Activated CD4-positive, alpha-beta T cell treated with anti-CD3 and anti-CD28 coated beads, Interleukin-2, amount 50 U/mL, for 4 hours (primary cell): ENCODE results near the gene C11orf91.
"Not testable (repeated sequence)": the region's sequence is repeated elsewhere in the genome, so short reads cannot be mapped to it uniquely, and the experiment has no call there.

ENCODE experiments used
- DNase-seq, 2 experiments: peaks; one replicate each; pipeline ENCODE4 v3.0.0-alpha.2; 2020

C11orf91 gene

GRCh38 chr11:33700502-33701271 is at the start of gene C11orf91:
Gene C11orf91, minus strand, starts transcription at chr11:33700826. Its CDS starts 86 bp downstream, at chr11:33700740.
- peak; percentile 91 for DNase-seq

- no peak for DNase-seq
Observed at GRCh38 chr11:33747979-33748378, 47.4 kb upstream of the C11orf91 start.

GRCh38 chr11:33743291-33743690 is 42.7 kb upstream of the C11orf91 start:
- DNase-seq, result no peak

GRCh38 chr11:33742249-33742851 is 41.7 kb upstream of the C11orf91 start:
- no peak for DNase-seq

- DNase-seq, result no peak
Observed at GRCh38 chr11:33741806-33742205, 41.2 kb upstream of the C11orf91 start.

GRCh38 chr11:33737362-33737821 is 36.8 kb upstream of the C11orf91 start:
- DNase-seq, result no peak

- peak; percentile 93 for DNase-seq
Observed at GRCh38 chr11:33736148-33736812, 35.7 kb upstream of the C11orf91 start, which contains the start of gene CD59. Gene CD59, minus strand, starts transcription at chr11:33736423. Its CDS starts 13,978 bp downstream, at chr11:33722445.

GRCh38 chr11:33735271-33736147 is 34.9 kb upstream of the C11orf91 start:
- peak; percentile 11 to 28 for DNase-seq

- DNase-seq, result no peak
Observed at GRCh38 chr11:33734441-33735270, 34.0 kb upstream of the C11orf91 start.

- DNase-seq, result no peak
Observed at GRCh38 chr11:33733980-33734379, 33.4 kb upstream of the C11orf91 start.

- DNase-seq, result no peak
Observed at GRCh38 chr11:33731723-33732531, 31.3 kb upstream of the C11orf91 start.

- DNase-seq, result no peak
Observed at GRCh38 chr11:33730716-33731115, 30.1 kb upstream of the C11orf91 start.

- DNase-seq, result not testable (repeated sequence)
Observed at GRCh38 chr11:33729072-33729664, 28.5 kb upstream of the C11orf91 start.

GRCh38 chr11:33727539-33727938 is 26.9 kb upstream of the C11orf91 start:
- DNase-seq, result not testable (repeated sequence)

GRCh38 chr11:33725496-33725895 is 24.9 kb upstream of the C11orf91 start:
- no peak for DNase-seq

- DNase-seq, result no peak
Observed at GRCh38 chr11:33724644-33725035, 24.0 kb upstream of the C11orf91 start.

- DNase-seq, result no peak
Observed at GRCh38 chr11:33723238-33723881, 22.7 kb upstream of the C11orf91 start.

- DNase-seq, result no peak
Observed at GRCh38 chr11:33722590-33723234, 22.1 kb upstream of the C11orf91 start.

GRCh38 chr11:33721984-33722383 is 21.4 kb upstream of the C11orf91 start:
- DNase-seq, result no peak
